ENCODE results near the gene MAEA.

DNA sequence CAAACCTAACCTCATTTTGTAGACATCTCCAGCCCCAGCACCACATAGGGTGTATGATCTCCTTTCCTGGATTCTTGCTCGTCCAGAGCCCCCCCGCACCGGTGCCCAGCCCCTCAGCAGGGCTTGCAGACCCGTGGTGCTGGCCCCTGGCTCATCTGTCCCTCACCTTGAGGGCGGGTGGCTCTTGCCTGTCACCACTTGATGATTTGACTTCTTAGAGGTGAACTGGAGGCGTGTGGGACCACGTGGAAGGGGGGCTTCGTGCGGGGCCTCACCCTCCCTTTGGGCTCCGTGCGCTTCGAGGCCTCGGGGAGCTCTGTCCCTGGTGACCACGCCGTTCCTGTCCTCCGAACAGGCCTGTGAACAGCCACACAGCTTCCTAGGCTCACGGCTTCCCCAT is 72.8 kb downstream of the MAEA start:
- TF ChIP-seq YY1 (IDR thresholded peaks at IDR 0.05; ENCODE audit: low read depth, low read length): no peak
- TF ChIP-seq, protein P1, sequence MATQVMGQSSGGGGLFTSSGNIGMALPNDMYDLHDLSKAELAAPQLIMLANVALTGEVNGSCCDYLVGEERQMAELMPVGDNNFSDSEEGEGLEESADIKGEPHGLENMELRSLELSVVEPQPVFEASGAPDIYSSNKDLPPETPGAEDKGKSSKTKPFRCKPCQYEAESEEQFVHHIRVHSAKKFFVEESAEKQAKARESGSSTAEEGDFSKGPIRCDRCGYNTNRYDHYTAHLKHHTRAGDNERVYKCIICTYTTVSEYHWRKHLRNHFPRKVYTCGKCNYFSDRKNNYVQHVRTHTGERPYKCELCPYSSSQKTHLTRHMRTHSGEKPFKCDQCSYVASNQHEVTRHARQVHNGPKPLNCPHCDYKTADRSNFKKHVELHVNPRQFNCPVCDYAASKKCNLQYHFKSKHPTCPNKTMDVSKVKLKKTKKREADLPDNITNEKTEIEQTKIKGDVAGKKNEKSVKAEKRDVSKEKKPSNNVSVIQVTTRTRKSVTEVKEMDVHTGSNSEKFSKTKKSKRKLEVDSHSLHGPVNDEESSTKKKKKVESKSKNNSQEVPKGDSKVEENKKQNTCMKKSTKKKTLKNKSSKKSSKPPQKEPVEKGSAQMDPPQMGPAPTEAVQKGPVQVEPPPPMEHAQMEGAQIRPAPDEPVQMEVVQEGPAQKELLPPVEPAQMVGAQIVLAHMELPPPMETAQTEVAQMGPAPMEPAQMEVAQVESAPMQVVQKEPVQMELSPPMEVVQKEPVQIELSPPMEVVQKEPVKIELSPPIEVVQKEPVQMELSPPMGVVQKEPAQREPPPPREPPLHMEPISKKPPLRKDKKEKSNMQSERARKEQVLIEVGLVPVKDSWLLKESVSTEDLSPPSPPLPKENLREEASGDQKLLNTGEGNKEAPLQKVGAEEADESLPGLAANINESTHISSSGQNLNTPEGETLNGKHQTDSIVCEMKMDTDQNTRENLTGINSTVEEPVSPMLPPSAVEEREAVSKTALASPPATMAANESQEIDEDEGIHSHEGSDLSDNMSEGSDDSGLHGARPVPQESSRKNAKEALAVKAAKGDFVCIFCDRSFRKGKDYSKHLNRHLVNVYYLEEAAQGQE (IDR thresholded peaks at IDR 0.05; ENCODE audit: low read depth, low read length): no peak
- no peak for TF ChIP-seq POLR2AphosphoS5 (IDR thresholded peaks at IDR 0.05; ENCODE audit: low read length)
- no peak for TF ChIP-seq POLR2A (IDR thresholded peaks at IDR 0.05; ENCODE audit: low read depth, low read length)
- no peak for TF ChIP-seq RELA (IDR thresholded peaks at IDR 0.05; ENCODE audit: borderline replicate concordance, partially characterized antibody)
- no peak for TF ChIP-seq MEF2A (IDR thresholded peaks at IDR 0.05; ENCODE audit: insufficient read depth, low read depth, low read length)
- no peak for TF ChIP-seq EZH2 (IDR thresholded peaks at IDR 0.05; ENCODE audit: borderline replicate concordance, control insufficient read depth, low read depth, low read length)
- TF ChIP-seq, protein P2, sequence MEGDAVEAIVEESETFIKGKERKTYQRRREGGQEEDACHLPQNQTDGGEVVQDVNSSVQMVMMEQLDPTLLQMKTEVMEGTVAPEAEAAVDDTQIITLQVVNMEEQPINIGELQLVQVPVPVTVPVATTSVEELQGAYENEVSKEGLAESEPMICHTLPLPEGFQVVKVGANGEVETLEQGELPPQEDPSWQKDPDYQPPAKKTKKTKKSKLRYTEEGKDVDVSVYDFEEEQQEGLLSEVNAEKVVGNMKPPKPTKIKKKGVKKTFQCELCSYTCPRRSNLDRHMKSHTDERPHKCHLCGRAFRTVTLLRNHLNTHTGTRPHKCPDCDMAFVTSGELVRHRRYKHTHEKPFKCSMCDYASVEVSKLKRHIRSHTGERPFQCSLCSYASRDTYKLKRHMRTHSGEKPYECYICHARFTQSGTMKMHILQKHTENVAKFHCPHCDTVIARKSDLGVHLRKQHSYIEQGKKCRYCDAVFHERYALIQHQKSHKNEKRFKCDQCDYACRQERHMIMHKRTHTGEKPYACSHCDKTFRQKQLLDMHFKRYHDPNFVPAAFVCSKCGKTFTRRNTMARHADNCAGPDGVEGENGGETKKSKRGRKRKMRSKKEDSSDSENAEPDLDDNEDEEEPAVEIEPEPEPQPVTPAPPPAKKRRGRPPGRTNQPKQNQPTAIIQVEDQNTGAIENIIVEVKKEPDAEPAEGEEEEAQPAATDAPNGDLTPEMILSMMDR (IDR thresholded peaks at IDR 0.05 in 2 of 3, conservative IDR thresholded peaks at IDR 0.05 in 1 of 3; ENCODE audit: control insufficient read depth in 2 of 3, extremely low read depth in 1 of 3, insufficient read depth in 1 of 3, low read depth in 3 of 3, low read length in 3 of 3): no peak
- TF ChIP-seq, protein P3, sequence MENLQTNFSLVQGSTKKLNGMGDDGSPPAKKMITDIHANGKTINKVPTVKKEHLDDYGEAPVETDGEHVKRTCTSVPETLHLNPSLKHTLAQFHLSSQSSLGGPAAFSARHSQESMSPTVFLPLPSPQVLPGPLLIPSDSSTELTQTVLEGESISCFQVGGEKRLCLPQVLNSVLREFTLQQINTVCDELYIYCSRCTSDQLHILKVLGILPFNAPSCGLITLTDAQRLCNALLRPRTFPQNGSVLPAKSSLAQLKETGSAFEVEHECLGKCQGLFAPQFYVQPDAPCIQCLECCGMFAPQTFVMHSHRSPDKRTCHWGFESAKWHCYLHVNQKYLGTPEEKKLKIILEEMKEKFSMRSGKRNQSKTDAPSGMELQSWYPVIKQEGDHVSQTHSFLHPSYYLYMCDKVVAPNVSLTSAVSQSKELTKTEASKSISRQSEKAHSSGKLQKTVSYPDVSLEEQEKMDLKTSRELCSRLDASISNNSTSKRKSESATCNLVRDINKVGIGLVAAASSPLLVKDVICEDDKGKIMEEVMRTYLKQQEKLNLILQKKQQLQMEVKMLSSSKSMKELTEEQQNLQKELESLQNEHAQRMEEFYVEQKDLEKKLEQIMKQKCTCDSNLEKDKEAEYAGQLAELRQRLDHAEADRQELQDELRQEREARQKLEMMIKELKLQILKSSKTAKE (IDR thresholded peaks at IDR 0.05; ENCODE audit: low read depth, poor library complexity, severe bottlenecking): no peak
- no peak for TF ChIP-seq DPF2 (IDR thresholded peaks at IDR 0.05)
- TF ChIP-seq, protein P4, sequence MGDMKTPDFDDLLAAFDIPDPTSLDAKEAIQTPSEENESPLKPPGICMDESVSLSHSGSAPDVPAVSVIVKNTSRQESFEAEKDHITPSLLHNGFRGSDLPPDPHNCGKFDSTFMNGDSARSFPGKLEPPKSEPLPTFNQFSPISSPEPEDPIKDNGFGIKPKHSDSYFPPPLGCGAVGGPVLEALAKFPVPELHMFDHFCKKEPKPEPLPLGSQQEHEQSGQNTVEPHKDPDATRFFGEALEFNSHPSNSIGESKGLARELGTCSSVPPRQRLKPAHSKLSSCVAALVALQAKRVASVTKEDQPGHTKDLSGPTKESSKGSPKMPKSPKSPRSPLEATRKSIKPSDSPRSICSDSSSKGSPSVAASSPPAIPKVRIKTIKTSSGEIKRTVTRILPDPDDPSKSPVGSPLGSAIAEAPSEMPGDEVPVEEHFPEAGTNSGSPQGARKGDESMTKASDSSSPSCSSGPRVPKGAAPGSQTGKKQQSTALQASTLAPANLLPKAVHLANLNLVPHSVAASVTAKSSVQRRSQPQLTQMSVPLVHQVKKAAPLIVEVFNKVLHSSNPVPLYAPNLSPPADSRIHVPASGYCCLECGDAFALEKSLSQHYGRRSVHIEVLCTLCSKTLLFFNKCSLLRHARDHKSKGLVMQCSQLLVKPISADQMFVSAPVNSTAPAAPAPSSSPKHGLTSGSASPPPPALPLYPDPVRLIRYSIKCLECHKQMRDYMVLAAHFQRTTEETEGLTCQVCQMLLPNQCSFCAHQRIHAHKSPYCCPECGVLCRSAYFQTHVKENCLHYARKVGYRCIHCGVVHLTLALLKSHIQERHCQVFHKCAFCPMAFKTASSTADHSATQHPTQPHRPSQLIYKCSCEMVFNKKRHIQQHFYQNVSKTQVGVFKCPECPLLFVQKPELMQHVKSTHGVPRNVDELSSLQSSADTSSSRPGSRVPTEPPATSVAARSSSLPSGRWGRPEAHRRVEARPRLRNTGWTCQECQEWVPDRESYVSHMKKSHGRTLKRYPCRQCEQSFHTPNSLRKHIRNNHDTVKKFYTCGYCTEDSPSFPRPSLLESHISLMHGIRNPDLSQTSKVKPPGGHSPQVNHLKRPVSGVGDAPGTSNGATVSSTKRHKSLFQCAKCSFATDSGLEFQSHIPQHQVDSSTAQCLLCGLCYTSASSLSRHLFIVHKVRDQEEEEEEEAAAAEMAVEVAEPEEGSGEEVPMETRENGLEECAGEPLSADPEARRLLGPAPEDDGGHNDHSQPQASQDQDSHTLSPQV (IDR thresholded peaks at IDR 0.05): no peak
- TF ChIP-seq FOS (IDR thresholded peaks at IDR 0.05; ENCODE audit: borderline replicate concordance, extremely low read depth, insufficient read length): no peak
- TF ChIP-seq NR2F1 (conservative IDR thresholded peaks at IDR 0.05): no peak

Measured in GM12878 (cell line).